WTC11 (cell line): ENCODE data around the gene SRP14.

Source experiments
- CBFB ChIP-seq: sonication (generic); formaldehyde crosslinking; IDR thresholded peaks from 2 replicates; pipeline ENCODE4 v1.8.1; 2022; ENCODE audit warnings: mild to moderate bottlenecking, low read depth, missing genetic modification reagents
- CREB1 ChIP-seq: sonication (generic); formaldehyde crosslinking; IDR thresholded peaks from 2 replicates; pipeline ENCODE4 v1.8.0; 2023; ENCODE audit warnings: mild to moderate bottlenecking, missing genetic modification reagents
- CTCF ChIP-seq: fragments of 200-600 bp; IDR thresholded peaks from 2 replicates; pipeline ENCODE4 v1.8.0; 2022; ENCODE audit warnings: antibody characterized with exemption
- ETV6 ChIP-seq: sonication (generic); formaldehyde crosslinking; IDR thresholded peaks from 2 replicates; pipeline ENCODE4 v1.8.1; 2022; ENCODE audit warnings: mild to moderate bottlenecking, missing genetic modification reagents
- GABPB1 ChIP-seq: sonication (generic); formaldehyde crosslinking; IDR thresholded peaks from 2 replicates; pipeline ENCODE4 v1.8.1; 2023; ENCODE audit warnings: mild to moderate bottlenecking, missing genetic modification reagents
- HMGXB4 ChIP-seq: sonication (generic); formaldehyde crosslinking; IDR thresholded peaks from 2 replicates; pipeline ENCODE4 v1.8.1; 2023; ENCODE audit warnings: mild to moderate bottlenecking, moderate library complexity, missing genetic modification reagents
- JUN ChIP-seq: sonication (generic); formaldehyde crosslinking; IDR thresholded peaks from 2 replicates; pipeline ENCODE4 v1.8.0; 2023; ENCODE audit warnings: mild to moderate bottlenecking, missing genetic modification reagents
- NFYB ChIP-seq: sonication (generic); formaldehyde crosslinking; conservative IDR thresholded peaks from 2 replicates; pipeline ENCODE4 v1.8.0; 2022; ENCODE audit warnings: low read depth, missing genetic modification reagents
- NR3C1 ChIP-seq: sonication (generic); formaldehyde crosslinking; conservative IDR thresholded peaks from 2 replicates; pipeline ENCODE4 v1.8.1; 2023; ENCODE audit warnings: low read depth, mild to moderate bottlenecking, missing genetic modification reagents
- TEAD4 ChIP-seq: sonication (generic); formaldehyde crosslinking; IDR thresholded peaks from 2 replicates; pipeline ENCODE4 v1.8.0; 2022; ENCODE audit warnings: mild to moderate bottlenecking, missing genetic modification reagents
- ZNF263 ChIP-seq: sonication (generic); formaldehyde crosslinking; IDR thresholded peaks from 2 replicates; pipeline ENCODE4 v1.8.1; 2022; ENCODE audit warnings: low read depth, mild to moderate bottlenecking, moderate library complexity, missing genetic modification reagents
- ZNF396 ChIP-seq: fragments of 250-450 bp; sonication (Bioruptor Pico); IDR thresholded peaks from 2 replicates; pipeline ENCODE4 v1.8.0; 2021; ENCODE audit warnings: mild to moderate bottlenecking, moderate library complexity, borderline replicate concordance
- TF ChIP-seq, protein P1 (sequence below): sonication (generic); formaldehyde crosslinking; IDR thresholded peaks from 2 replicates; pipeline ENCODE4 v1.8.0; 2022; ENCODE audit warnings: mild to moderate bottlenecking, missing genetic modification reagents
- TF ChIP-seq, protein P2 (sequence below): sonication (generic); formaldehyde crosslinking; IDR thresholded peaks from 2 replicates; pipeline ENCODE4 v1.8.1; 2023; ENCODE audit warnings: mild to moderate bottlenecking, missing genetic modification reagents

- TF ChIP-seq TEAD4 (no peak), CTCF (no peak), JUN (CRISPR knock-in tag) (no peak), ZNF263 (CRISPR knock-in tag) (no peak), ETV6 (CRISPR knock-in tag) (no peak), ZNF396 (no peak), NFYB (CRISPR knock-in tag) (no peak), GABPB1 (CRISPR knock-in tag) (no peak), HMGXB4 (CRISPR knock-in tag) (no peak), NR3C1 (CRISPR knock-in tag) (no peak), CBFB (CRISPR knock-in tag) (no peak), CREB1 (CRISPR knock-in tag) (no peak)
- TF ChIP-seq, protein P1, sequence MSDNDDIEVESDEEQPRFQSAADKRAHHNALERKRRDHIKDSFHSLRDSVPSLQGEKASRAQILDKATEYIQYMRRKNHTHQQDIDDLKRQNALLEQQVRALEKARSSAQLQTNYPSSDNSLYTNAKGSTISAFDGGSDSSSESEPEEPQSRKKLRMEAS (CRISPR knock-in tag) = no peak
- TF ChIP-seq, protein P2, sequence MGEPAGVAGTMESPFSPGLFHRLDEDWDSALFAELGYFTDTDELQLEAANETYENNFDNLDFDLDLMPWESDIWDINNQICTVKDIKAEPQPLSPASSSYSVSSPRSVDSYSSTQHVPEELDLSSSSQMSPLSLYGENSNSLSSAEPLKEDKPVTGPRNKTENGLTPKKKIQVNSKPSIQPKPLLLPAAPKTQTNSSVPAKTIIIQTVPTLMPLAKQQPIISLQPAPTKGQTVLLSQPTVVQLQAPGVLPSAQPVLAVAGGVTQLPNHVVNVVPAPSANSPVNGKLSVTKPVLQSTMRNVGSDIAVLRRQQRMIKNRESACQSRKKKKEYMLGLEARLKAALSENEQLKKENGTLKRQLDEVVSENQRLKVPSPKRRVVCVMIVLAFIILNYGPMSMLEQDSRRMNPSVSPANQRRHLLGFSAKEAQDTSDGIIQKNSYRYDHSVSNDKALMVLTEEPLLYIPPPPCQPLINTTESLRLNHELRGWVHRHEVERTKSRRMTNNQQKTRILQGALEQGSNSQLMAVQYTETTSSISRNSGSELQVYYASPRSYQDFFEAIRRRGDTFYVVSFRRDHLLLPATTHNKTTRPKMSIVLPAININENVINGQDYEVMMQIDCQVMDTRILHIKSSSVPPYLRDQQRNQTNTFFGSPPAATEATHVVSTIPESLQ (CRISPR knock-in tag) = no peak
Observed at GRCh38 chr15:40042791-40043320, 3.9 kb upstream of the SRP14 start.
